GM12874 (cell line): ENCODE data around the gene TP53BP2.

Experiments
- TF ChIP-seq, protein P1 (sequence below): IDR thresholded peaks from 2 replicates; pipeline ENCODE4 v1.5.1; 2011; ENCODE audit warnings: low read depth, mild to moderate bottlenecking, control low read depth, low read length, moderate library complexity; ENCODE audit not compliant: insufficient read depth

The TP53BP2 gene

DNA sequence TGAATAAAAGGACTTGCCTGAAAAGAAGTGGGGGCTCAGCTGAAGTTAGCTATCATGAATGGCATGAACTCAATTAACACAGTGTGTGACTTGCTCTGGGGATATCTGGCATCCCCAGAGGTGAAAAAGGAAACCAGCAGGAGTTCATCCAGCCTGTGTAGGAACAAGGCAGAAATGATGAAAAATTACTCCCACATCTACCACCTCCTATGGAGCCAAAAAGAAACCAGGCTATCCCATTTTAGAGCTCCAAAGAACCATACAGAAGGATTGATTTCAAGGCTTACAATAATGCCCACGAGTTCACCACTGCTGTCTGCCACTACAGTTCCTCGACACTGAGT is 25.3 kb downstream of the TP53BP2 start:
- TF ChIP-seq, protein P1, sequence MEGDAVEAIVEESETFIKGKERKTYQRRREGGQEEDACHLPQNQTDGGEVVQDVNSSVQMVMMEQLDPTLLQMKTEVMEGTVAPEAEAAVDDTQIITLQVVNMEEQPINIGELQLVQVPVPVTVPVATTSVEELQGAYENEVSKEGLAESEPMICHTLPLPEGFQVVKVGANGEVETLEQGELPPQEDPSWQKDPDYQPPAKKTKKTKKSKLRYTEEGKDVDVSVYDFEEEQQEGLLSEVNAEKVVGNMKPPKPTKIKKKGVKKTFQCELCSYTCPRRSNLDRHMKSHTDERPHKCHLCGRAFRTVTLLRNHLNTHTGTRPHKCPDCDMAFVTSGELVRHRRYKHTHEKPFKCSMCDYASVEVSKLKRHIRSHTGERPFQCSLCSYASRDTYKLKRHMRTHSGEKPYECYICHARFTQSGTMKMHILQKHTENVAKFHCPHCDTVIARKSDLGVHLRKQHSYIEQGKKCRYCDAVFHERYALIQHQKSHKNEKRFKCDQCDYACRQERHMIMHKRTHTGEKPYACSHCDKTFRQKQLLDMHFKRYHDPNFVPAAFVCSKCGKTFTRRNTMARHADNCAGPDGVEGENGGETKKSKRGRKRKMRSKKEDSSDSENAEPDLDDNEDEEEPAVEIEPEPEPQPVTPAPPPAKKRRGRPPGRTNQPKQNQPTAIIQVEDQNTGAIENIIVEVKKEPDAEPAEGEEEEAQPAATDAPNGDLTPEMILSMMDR = no peak

DNA sequence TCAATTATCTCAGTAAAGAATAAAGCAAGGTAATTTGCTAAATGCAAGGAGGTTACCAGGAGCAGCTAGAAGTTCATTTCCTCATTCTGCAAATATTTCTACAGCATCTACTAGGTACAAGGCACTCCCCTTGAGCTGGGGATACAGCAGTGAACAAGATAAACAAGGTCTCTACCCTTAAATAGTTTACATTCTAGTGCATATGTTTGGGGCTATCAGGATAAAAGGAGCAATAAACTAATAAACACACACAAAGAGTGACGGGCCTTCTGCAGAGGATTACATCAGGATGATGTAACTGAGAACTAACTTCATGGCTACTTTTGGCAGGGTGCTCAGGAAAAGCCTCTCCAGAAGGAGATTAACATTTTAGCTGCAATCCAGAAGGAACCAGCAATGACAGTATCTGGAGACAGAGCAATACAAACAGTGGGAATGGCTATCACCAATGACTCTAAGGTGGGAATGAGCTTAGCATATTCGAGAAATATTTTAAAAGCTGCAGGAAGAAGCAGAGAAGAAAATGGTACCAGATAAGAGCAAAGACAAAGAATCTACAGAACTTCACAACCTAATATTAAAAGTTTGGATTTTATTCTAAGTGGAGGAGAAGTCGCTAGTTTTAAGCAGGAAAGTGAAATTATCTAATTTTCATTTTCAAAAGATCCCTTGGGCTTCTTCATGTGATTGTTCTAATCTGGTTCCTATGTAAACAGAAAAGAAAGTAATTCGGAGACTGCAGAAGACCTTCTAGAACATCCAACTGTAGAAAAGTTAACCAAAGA is 25.8 kb downstream of the TP53BP2 start:
- TF ChIP-seq, protein P1 = no peak

DNA sequence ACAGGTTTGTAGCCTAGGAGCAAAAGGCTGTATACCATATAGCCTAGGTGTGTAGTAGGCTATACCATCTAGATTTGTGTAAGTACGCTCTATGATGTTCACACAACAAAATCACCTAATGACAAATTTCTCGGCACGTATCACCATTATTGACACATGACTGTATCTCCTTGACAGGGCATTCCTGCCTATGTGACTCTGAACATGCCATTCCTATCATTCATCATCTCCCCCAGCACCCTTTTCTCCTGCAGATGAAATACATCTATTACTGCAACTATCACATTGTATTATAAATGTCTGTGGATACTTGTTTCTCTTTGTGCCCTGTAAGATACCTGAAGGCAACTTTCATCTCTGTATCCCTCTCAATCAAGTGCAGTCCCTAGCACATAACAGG is 29.9 kb downstream of the TP53BP2 start:
- TF ChIP-seq, protein P1 = no peak

DNA sequence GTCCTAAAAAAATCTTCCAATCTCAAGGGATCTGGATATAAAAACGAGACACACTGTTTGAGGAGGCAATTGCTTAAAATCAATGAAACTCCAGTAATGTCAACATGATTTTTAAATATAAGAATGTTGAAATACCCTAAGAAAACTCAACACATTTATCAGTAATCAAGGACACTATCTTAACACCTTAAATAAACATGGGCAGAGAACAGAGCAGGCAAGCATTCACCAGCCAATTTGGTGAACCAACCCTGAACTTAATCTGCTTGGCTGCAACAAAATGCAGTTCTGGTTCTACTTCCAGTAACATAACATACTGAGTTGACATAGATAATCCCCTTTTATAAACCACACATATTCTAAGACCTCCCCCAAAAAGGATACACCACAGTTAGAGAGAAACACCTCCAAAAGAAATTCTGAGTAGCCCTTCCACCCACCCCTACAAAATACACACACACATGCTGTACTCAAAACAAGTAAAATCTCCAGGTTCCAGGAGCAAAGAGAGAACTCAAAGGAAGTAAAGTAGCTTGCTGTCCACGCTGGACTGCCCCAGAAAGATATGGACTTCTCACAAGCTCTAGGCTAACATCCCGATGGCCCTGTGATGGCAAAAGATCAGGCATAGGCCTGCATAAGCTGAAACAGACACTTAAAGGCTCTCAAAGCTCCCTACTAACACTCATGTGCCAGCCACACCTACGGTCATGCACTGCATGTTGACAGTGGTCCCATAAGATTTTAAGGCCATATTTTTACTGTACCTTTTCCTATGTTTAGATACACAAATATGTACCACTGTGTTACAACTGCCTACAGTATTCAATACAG is 30.5 kb downstream of the TP53BP2 start:
- TF ChIP-seq, protein P1 = no peak

DNA sequence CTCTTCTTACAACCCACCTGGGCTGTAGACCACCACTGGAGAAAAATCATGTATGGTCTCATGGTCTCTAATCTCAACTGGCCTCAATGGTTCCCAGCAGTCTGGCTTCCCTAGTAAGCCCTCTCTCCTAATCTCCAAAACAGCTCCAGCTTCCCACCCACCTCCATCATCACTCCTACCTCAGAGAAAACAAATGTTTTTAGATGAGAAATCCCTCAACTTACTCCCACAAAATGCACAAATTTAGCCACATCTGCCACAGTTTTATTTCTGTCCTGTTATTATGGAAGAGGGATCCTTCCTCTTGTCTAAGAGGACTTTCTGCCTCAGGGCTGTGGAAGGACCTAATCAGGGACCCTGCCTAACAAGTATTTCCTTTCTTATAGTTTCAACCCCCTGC is 32.1 kb downstream of the TP53BP2 start:
- TF ChIP-seq, protein P1 = no peak

DNA sequence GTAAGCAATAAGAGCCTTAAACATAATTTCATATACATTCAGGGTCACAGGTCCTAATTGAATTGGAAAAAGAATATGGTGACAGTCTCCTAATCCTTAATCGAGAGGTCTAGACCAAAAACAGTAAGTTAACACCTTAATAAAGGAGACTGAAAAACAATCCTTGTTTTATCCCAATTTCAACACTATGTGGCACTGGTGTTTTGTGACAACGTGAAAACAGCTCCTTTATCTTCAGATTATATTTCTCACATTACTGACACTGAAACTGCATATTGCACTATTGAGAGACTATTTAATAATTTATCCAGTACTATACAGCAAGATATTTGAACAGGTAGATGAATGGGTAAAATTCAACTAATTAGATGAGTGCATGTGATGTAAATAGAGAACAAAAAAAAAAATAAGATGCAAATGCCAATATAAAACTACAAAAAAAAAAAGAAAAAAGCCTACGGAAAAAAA is 34.1 kb downstream of the TP53BP2 start:
- TF ChIP-seq, protein P1 = 0 out of 2 replicates have a peak, but pooled peaks have one; percentile 10

DNA sequence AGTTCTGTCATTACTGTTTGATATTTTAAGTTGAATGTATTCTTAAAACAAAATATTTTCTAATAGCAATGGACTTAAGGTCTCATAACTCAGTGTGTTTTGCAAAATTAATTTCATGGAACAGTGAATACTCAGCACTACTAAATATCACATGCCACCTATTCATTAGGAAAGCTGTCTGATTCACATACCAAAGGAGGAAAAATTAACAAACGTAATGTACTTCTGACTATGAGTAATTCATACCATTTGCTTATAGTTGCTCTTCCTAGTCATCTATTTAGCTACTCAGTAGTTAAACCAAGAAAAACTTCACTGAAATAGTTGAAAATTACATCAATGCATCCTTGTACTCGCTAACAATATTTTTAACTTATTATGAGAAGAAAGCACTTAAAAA is 35.2 kb downstream of the TP53BP2 start:
- TF ChIP-seq, protein P1 = no peak
